K562 (cell line): Measurements from ENCODE around the gene B3GAT1. TPM values are rescaled to one million over a fixed set of nuclear protein-coding genes. Genes with fewer than 3 reads are reported as not detected.

Experiments
- ATAC-seq: fragments of 200-7000 bp; cut with Tn5 transposase; 3 replicates; pipeline ENCODE4 v1.9.1; 2020; ENCODE audit warnings: moderate library complexity
- BruUV-seq: library from RNA; stranded (reverse); fragments of 400-500 nt; replicated peaks from 2 replicates; lab custom pipeline; 2021; lab: Mats Ljungman, UMichigan
- CTCF ChIA-PET: fragments of 300-600 bp; formaldehyde crosslinking; extraction: SDS; loops from one replicate; lab custom pipeline; 2021; ENCODE audit warnings: low intra/inter-chr PET ratio; lab: Yijun Ruan, JAX
- POLR2A ChIA-PET: fragments of 300-600, 350-650 bp; sonication (Branson Sonifier 250); formaldehyde crosslinking; extraction: SDS; loops from one replicate; lab custom pipeline; 2021; ENCODE audit warnings: antibody characterized with exemption, inconsistent platforms; lab: Yijun Ruan, JAX
- DNase-seq, 4 experiments: peaks; one replicate each; pipeline versions ENCODE4 v3.0.0 to v3.0.0-alpha.2; 2011 to 2018; ENCODE audit warnings: low spot score in 3 of 4, mixed read lengths in 3 of 4; ENCODE audit errors: extremely low read depth in 1 of 4
- FAIRE-seq: peaks from 2 replicates; lab custom pipeline; 2011; peaks lifted over from hg19 to GRCh38; lab: Jason Lieb, UNC
- H2AFZ ChIP-seq: 2 replicates; pipeline ENCODE4 v1.6.0; 2011; ENCODE audit warnings: low read depth, low read length, control low read depth, inconsistent platforms
- H3K27ac ChIP-seq: fragments of 200-600 bp; 3 replicates; pipeline ENCODE4 v1.8.0; 2011; ENCODE audit warnings: low read depth, mild to moderate bottlenecking, control low read depth, inconsistent platforms, low read length, moderate library complexity, mixed read lengths; ENCODE audit errors: extremely low read depth
- H3K27me3 ChIP-seq, 2 experiments: fragments of 300-600 bp in 1 of 2; 2 replicates in 1 of 2; 3 replicates in 1 of 2; pipeline versions ENCODE4 v1.6.0 to v1.8.0; 2011; ENCODE audit warnings: inconsistent platforms in 2 of 2, low read length in 2 of 2, mild to moderate bottlenecking in 1 of 2, mixed read lengths in 1 of 2, moderate library complexity in 1 of 2; ENCODE audit not compliant: control insufficient read depth in 2 of 2, insufficient read depth in 2 of 2
- H3K36me3 ChIP-seq: fragments of 300-600 bp; 3 replicates; pipeline ENCODE4 v1.8.0; 2011; ENCODE audit warnings: mild to moderate bottlenecking, low read length, inconsistent platforms; ENCODE audit not compliant: control insufficient read depth, insufficient read depth
- H3K4me1 ChIP-seq, 2 experiments: fragments of 200-600 bp in 1 of 2; replicated peaks in 1 of 2; 2 replicates in 1 of 2; 3 replicates in 1 of 2; pipeline versions ENCODE4 v1.5.1 to v1.8.0; 2011; ENCODE audit warnings: inconsistent platforms in 2 of 2, low read length in 2 of 2, mild to moderate bottlenecking in 1 of 2, mixed read lengths in 1 of 2, moderate library complexity in 1 of 2; ENCODE audit not compliant: control insufficient read depth in 2 of 2, insufficient read depth in 2 of 2
- H3K4me2 ChIP-seq: 2 replicates; pipeline ENCODE4 v1.6.1; 2011; ENCODE audit warnings: low read length, control low read depth, inconsistent platforms, mixed read lengths; ENCODE audit not compliant: insufficient read depth
- H3K4me3 ChIP-seq: fragments of 200-600 bp; sonication (generic), shearing (Covaris generic); 2 replicates; pipeline ENCODE4 v1.5.1; 2016; ENCODE audit warnings: control low read depth, inconsistent platforms
- H3K79me2 ChIP-seq: fragments of 200-600 bp; 3 replicates; pipeline ENCODE4 v1.8.0; 2011; ENCODE audit warnings: low read length, inconsistent platforms; ENCODE audit not compliant: control insufficient read depth, insufficient read depth
- H3K9ac ChIP-seq, 2 experiments: 2 replicates each; pipeline versions ENCODE4 v1.6.0 to v1.6.1; 2011; ENCODE audit warnings: low read depth in 2 of 2, low read length in 2 of 2, control low read depth in 1 of 2, inconsistent platforms in 1 of 2, mild to moderate bottlenecking in 1 of 2, mixed read lengths in 1 of 2; ENCODE audit not compliant: insufficient read depth in 1 of 2
- H3K9me1 ChIP-seq: one replicate; pipeline ENCODE4 v1.6.0; 2011; ENCODE audit warnings: inconsistent platforms, mild to moderate bottlenecking, low read length, moderate library complexity; ENCODE audit not compliant: control insufficient read depth, insufficient read depth
- H3K9me3 ChIP-seq: replicated peaks from 2 replicates; pipeline ENCODE4 v1.5.1; 2011; ENCODE audit warnings: low read depth, low read length, inconsistent platforms; ENCODE audit not compliant: control insufficient read depth, insufficient read depth
- H4K20me1 ChIP-seq: replicated peaks from 2 replicates; pipeline ENCODE4 v1.6.1; 2011; ENCODE audit warnings: low read length, inconsistent platforms, mixed read lengths; ENCODE audit not compliant: control insufficient read depth, insufficient read depth
- MTA1 ChIP-seq: fragments of 450-650 bp; IDR thresholded peaks from 2 replicates; pipeline ENCODE4 v1.6.1; 2017; ENCODE audit warnings: borderline replicate concordance
- PHTF2 ChIP-seq: fragments of 250-450 bp; sonication (Bioruptor Pico); IDR thresholded peaks from 2 replicates; pipeline ENCODE4 v1.5.0; 2021; ENCODE audit warnings: mild to moderate bottlenecking
- ZNF274 ChIP-seq: IDR thresholded peaks from 2 replicates; pipeline ENCODE4 v1.6.1; 2011; ENCODE audit warnings: low read depth, mild to moderate bottlenecking, low read length, moderate library complexity, borderline replicate concordance
- ZNF436 ChIP-seq: fragments of 250-450, 450-650 bp; sonication (Bioruptor Pico); formaldehyde crosslinking; IDR thresholded peaks from 2 replicates; pipeline ENCODE4 v1.7.0; 2020; ENCODE audit warnings: mild to moderate bottlenecking
- WGBS: fragments of 100-300 bp; shearing (Covaris generic); methylation state at CpG from one replicate; pipeline ENCODE4 v1.1.6; 2016; ENCODE audit warnings: low coverage, mixed read lengths; ENCODE audit not compliant: insufficient coverage; ENCODE audit errors: missing lambda C conversion rate; 5-methylcytosine and 5-hydroxymethylcytosine counted together
- in situ Hi-C: fragments of 300-500 bp; cut with MboI; formaldehyde crosslinking; loops from 4 replicates; pipeline ENCODE4 v1.15.0; 2018; ENCODE audit warnings: inconsistent platforms, mixed read lengths
- intact Hi-C: fragments of 100-400 bp; cut with micrococcal nuclease; formaldehyde crosslinking; loops from 2 replicates; pipeline ENCODE4 v1.14.2; 2022
- polyA plus RNA-seq, 8 experiments: library from polyadenylated mRNA; depleted of rRNA in 4 of 8; stranded (reverse) in 5 of 8; unstranded in 3 of 8; fragments of >200 nt; fragmentation: Nextera tagmentation in 2 of 8; fragmentation: Illumina TruSeq in 1 of 8; extraction: Ambion mirVana in 2 of 8; extraction: Trizol in 1 of 8; gene quantifications; 2 replicates each; pipeline versions ENCODE4 v1.2.1 to v1.2.3, GENCODE V29; 2011 to 2014; ENCODE audit warnings: inconsistent platforms in 1 of 8, missing spikeins in 1 of 8
- total RNA-seq, 7 experiments: library from RNA; depleted of rRNA in 6 of 7; stranded (reverse); fragments of >200 nt in 6 of 7; fragmentation: Illumina TruSeq in 2 of 7; extraction: Trizol in 2 of 7; gene quantifications; 2 replicates each; pipeline versions ENCODE4 v1.2.1 to v1.2.3, GENCODE V29; 2011 to 2021; ENCODE audit warnings: low replicate concordance in 1 of 7
- TF ChIP-seq, protein P1 (sequence below): fragments of 250-450 bp; sonication (Bioruptor Pico); IDR thresholded peaks from 2 replicates; pipeline ENCODE4 v1.8.0; 2022; ENCODE audit warnings: moderate library complexity, mild to moderate bottlenecking, inconsistent platforms
- TF ChIP-seq, protein P2 (sequence below), 3 experiments: IDR thresholded peaks in 2 of 3; conservative IDR thresholded peaks in 1 of 3; 2 replicates each; pipeline ENCODE4 v1.5.1; 2011 to 2012; ENCODE audit warnings: low read length in 3 of 3, mild to moderate bottlenecking in 3 of 3, control low read depth in 2 of 3, improper control_type of control experiment in 1 of 3, inconsistent platforms in 1 of 3, low read depth in 1 of 3, mixed read lengths in 1 of 3, moderate library complexity in 1 of 3; ENCODE audit not compliant: insufficient read depth in 2 of 3

The B3GAT1 gene
- total and polyA plus RNA-seq, 9 of the 15 experiments (the other 6 are each of a cell fraction or from before 2014, with no cell fraction given): 0.01 to 0.53 (median 0.14) TPM; not detected in 1

GRCh38 chr11:134450186-134450585 is 38.1 kb upstream of the B3GAT1 start (continued):
- TF ChIP-seq, protein P1, sequence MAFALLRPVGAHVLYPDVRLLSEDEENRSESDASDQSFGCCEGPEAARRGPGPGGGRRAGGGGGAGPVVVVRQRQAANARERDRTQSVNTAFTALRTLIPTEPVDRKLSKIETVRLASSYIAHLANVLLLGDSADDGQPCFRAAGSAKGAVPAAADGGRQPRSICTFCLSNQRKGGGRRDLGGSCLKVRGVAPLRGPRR (CRISPR knock-in tag): no peak
- TF ChIP-seq PHTF2 (CRISPR knock-in tag) (no peak), ZNF274 (no peak), MTA1 (no peak)

DNA sequence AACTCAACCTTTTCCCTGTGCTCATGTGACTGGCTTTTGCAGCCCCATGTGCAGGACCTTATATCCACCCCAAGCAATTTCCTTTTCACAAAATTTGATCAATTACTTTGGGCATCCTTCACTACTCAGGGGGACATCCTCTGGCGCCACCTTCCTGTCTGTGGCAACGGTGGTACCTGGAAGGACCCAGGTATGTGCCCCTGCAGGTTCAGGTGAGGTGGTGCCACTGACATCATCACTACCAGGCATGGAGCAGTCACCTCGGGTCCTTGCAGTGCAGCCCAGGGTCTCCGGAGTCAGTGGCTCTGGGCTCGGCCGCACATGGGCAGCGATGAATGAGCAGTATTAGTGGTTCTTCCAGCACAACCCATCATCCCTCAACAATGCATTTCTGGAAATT is 37.7 kb upstream of the B3GAT1 start:
- POLR2A ChIA-PET: no interaction called here

More for the DNA sequence above, 37.7 kb upstream of the B3GAT1 start:
- in situ Hi-C loops (no loop called here), intact Hi-C loops (no loop called here)
- no peaks in the 10 kb centered on the region for H3K9me1 ChIP-seq
- no peak overlapping the region for H2AFZ ChIP-seq
- H3K4me2 ChIP-seq: no peak overlapping the region
- H3K4me1 ChIP-seq: 0 out of 5 replicates have a peak, but pooled peaks cover 0 to 3% of the 10 kb centered on the region in 2 experiments
- H4K20me1 ChIP-seq: no peaks in the 10 kb centered on the region
- no peak overlapping the region for H3K4me3 ChIP-seq
- FAIRE-seq (no peak), ATAC-seq (no peak), DNase-seq (no peak)
- H3K36me3 ChIP-seq: no peaks in the 10 kb centered on the region
- CTCF ChIA-PET: no interaction called here
- TF ChIP-seq ZNF436 (CRISPR knock-in tag): no peak
- TF ChIP-seq, protein P2, sequence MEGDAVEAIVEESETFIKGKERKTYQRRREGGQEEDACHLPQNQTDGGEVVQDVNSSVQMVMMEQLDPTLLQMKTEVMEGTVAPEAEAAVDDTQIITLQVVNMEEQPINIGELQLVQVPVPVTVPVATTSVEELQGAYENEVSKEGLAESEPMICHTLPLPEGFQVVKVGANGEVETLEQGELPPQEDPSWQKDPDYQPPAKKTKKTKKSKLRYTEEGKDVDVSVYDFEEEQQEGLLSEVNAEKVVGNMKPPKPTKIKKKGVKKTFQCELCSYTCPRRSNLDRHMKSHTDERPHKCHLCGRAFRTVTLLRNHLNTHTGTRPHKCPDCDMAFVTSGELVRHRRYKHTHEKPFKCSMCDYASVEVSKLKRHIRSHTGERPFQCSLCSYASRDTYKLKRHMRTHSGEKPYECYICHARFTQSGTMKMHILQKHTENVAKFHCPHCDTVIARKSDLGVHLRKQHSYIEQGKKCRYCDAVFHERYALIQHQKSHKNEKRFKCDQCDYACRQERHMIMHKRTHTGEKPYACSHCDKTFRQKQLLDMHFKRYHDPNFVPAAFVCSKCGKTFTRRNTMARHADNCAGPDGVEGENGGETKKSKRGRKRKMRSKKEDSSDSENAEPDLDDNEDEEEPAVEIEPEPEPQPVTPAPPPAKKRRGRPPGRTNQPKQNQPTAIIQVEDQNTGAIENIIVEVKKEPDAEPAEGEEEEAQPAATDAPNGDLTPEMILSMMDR (IDR thresholded peaks at IDR 0.05 in 2 of 3, conservative IDR thresholded peaks at IDR 0.05 in 1 of 3; ENCODE audit: insufficient read depth in 2 of 3, low read depth in 1 of 3, low read length in 3 of 3): 0 out of 6 replicates have a peak, but pooled peaks of 1 of the 3 experiments have one; percentile 22
- H3K9me3 ChIP-seq: no peaks in the 10 kb centered on the region
- no peaks in the 10 kb centered on the region for H3K79me2 ChIP-seq
- no TSS peak for BruUV-seq
- 1% methylated on average over 7 of the region's 7 CpGs for WGBS
- peaks cover 0 to 40% of the 10 kb centered on the region in 2 experiments; a peak in 2 of 5 replicates for H3K27me3 ChIP-seq
- no peak overlapping the region for H3K27ac ChIP-seq
- H3K9ac ChIP-seq: no peak overlapping the region
